NCI-H2107 treated with DMSO at 0.1 percent for 48 hours (cell line): ENCODE results near the gene GSTM2.

Source experiments
- DNase-seq: peaks from one replicate; lab custom pipeline; 2025; ENCODE audit not compliant: unreplicated experiment; lab: John Stamatoyannopoulos, UW

The GSTM2 gene

DNA sequence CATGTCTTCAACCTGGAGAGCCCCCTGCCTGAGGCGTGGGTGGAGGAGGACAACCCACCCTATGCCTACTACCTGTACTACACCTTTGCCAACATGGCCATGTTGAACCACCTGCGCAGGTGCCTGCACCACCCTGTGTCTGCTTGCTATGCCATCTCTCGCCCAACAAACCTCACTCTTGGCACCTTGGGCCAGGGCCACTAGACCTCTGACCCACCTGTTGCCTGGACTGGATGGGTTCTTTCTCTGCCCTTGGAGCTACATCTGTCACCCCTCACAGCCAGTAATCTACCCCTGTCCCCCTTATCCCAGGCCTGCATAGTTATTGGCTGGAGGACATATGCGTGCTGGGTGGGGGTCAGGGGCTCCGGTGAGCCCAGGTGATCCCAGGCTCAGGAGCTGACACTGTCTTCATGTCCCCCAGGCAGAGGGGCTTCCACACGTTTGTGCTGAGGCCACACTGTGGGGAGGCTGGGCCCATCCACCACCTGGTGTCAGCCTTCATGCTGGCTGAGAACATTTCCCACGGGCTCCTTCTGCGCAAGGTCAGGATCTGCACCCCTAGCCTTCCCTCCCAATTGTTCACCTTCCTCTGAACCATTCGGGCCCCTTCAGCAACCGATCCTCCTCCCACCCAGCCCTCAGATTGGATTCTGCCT is 38.4 kb upstream of the GSTM2 start:
- DNase-seq = no peak

- no peak for DNase-seq
These were observed 37.6 kb upstream of the GSTM2 start for GRCh38 chr1:109630081-109630897.

DNA sequence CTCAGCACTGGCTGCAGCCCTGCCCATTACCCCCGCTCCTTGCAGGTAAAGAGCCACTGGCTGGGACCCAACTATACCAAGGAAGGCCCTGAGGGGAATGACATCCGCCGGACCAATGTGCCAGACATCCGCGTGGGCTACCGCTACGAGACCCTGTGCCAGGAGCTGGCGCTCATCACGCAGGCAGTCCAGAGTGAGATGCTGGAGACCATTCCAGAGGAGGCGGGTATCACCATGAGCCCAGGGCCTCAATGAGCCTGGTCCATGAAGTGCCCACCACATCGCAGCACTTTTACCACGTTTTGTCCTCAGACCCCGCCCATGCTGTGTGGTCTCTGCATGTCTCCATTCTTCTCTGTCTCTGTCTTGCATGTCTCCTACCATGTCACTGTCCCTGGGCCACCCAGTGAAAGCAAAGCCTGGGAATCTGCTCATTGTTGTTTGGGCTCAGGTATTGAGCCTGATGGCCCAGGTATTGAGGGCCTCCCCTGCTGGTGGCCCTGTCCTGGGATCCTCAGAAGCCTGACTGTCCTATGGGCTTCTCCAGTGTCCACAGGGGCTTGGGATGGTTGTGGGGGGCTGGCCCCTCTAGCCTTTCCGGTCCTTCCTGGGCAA is 36.9 kb upstream of the GSTM2 start:
- DNase-seq = no peak

- no peak for DNase-seq
These were observed 36.0 kb upstream of the GSTM2 start for GRCh38 chr1:109631513-109632505.

GRCh38 chr1:109632671-109633346 is 35.0 kb upstream of the GSTM2 start:
- DNase-seq = peak; percentile 90

GRCh38 chr1:109634292-109634691 is 33.6 kb upstream of the GSTM2 start:
- no peak for DNase-seq

DNA sequence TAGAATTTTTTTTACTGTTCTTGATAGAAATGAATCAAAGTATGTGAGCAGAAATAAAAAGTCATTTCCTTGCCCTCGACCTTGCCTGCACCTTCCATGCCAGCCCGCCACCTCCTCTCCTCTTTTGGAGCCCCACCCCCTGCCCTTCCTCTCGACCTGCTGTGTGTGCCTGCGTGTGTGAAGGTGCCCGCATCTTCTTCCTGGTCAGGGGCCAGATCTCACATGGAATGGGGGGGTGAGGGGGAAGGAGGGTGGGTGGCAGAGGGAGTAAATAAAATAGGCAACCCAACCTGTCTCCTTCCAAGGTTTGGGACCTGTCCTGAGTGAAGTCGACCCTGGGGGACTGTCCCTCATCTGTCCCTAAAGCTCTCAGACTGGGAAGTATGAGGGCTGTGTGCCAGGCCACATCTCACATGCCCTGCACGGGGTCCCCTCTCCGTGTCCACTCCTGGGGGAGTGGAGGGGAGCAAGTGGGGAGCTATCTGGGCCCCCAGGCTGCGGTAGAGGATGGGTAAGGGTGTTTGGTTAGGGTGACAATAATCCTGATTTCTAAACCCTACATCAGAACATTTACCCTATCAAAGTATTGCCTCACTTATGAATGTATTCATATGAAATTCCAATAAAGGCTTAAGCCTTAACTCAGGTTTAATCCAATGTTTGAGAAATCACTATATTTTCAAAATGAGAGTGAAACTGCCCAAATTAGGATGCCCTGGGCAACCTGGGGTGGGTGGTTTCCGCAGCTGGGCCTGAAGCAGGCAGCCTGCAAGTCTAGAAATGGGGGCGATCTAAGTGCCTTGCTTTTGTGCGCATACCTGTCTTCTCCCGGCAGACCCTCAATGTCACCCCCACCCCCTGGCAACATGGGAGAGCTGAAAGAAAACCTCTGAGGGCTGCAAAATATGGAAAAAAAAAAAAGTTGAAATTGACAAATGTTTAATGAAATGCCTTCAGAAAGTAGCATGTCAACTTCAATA is 32.8 kb upstream of the GSTM2 start:
- DNase-seq = no peak

- no peak for DNase-seq
These were observed 32.0 kb upstream of the GSTM2 start for GRCh38 chr1:109635862-109636200.

DNA sequence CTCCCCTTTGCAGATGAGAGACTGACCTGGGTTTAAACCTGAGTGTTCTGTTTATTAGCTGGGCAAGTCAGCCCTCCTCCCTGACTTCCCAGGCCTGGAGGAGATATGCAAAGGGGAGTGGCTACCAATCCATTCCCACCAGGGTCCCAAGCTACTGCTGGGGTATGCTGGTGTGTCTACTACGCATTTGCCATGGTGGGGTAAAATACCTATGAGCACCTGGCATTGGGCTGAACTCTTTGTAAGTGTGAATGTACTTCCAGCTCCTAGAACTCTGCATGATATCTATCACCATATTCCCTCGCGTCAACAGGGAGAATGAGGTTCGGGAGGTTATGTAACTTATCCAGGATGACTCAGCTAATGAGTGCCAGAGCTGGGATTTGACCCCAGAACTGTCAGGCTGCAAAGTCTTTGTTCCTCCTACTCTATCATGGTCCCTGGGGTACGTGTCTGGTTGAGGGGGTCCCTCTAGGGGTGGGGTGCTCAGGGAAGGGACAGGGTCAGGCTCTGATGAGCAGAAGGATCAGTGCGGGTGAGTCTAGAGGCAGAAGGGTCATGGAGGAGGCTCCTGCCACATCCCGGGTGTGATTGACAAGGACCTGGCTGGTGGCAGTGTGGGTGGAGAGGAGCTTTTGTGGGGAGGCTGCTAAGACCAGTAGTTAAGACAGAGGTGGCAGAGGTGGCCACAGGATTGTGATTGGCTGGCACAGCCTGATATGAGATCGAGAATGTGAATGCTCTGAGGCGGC is 31.5 kb upstream of the GSTM2 start:
- DNase-seq = no peak

- DNase-seq = no peak
These were observed 30.4 kb upstream of the GSTM2 start for GRCh38 chr1:109637446-109637845.

DNA sequence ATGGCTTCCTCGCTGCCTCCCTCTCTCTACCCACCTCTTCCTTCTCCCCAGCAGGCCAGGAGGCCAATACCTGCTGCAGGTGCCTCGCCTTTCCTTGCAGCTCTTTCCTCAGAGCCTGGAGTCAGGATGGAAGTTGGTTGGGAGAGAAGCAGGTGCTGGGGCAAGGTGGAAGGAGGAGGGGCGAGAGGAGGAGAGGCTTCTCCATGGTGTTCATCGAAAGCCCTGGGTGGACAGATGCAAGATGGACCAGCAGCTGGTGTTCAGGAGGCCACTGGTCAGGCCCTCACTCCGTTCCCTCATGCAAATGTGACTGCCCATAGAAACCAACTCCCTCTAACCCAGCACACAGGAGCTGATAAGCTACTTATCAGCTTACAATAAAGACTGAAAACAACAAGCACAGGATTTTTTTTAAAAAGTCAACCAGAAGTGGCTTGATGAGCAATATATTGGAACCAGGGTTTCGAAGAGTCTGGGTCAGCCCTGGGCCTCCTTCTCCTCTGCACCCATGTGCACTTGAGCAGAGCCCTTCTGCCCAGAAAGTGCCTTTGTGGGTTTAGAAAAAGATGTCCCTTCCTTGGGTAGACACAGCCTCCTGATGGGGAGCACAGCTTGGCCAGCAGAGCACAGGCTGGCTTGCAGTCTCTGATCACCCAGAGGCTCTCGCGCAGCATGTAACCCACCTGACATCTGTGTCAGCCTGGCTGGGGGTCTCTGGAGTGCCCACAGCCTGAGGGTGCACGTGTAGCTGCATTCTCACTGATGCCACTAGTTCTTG is 28.6 kb upstream of the GSTM2 start:
- no peak for DNase-seq

DNA sequence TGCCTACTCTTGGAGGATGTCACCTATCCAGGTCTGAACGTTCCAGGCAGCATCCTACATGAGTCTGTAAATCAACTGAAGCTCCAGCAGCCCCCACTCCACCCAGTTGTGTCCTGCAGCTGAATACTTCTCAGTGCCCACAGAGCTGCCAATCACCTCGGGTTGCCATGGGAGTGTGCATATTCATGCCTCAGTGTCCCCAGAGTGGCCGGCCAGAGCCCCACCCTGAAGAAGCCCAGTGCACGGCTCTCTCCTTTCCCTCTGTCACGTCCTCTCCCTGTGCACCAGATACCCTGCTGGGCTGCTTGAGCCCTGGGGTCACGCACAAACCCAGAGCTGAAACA is 28.0 kb upstream of the GSTM2 start:
- no peak for DNase-seq

DNA sequence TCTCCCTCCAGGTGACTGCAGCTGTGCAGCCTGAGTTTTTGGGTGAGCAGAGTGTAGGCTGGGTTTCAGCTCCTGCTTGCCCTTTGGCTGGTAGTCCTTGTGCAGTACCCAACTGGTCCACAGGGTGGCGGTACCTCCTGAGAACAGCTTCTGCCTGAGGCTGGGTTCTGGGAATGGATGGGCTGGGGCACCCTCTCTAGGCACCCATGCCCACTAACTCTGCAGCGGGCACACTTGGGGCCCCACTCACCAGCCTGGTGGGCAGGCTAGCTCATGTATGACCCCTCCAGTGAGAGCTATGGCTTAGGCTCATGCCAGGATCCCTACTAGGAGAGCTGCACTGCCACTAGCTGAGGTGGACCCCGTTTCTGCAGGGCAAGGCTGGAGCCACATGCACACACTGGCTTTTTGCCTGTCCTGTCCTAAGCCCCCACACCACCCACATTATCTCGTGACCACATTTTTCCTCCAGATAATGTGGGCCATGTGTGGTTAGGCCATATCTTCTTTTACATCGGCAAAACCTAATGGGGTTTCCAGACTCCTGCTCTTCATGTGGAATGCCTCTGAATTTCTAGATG is 27.5 kb upstream of the GSTM2 start:
- DNase-seq = peak; percentile 77

GRCh38 chr1:109641078-109641740 is 26.6 kb upstream of the GSTM2 start:
- DNase-seq = no peak

DNA sequence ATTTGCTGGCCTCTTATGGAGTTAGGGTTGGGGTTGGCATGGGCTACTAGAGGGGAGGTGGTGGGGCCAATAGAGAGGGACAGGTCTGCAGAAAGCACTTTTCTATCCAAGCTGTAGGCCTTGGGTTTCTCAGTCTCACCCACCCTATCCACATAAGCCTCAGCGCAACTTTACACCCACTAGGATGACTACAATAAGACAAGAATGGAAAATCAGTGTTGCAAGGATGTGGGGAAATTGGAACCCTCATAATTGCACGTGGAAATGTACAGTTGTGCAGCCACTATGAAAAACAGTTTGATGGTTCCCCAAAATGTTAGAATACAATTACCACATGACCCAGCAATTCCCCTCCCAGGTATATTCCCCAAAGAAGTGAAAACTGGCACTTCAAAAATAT is 26.0 kb upstream of the GSTM2 start:
- no peak for DNase-seq

- DNase-seq = no peak
These were observed 25.2 kb upstream of the GSTM2 start for GRCh38 chr1:109642626-109643025.
